GM21786 (cell line): ENCODE results near the gene SLC39A5.
A peak's percentile ranks its signal among the peaks of the same experiment; 100 is the strongest.
"Not testable (repeated sequence)": the region's sequence is repeated elsewhere in the genome, so short reads cannot be mapped to it uniquely, and the experiment has no call there.

Experiments used
- ATAC-seq: cut with Tn5 transposase; IDR thresholded peaks from one replicate; pipeline ENCODE4 v1.9.1; 2021; ENCODE audit not compliant: unreplicated experiment

The SLC39A5 gene

DNA sequence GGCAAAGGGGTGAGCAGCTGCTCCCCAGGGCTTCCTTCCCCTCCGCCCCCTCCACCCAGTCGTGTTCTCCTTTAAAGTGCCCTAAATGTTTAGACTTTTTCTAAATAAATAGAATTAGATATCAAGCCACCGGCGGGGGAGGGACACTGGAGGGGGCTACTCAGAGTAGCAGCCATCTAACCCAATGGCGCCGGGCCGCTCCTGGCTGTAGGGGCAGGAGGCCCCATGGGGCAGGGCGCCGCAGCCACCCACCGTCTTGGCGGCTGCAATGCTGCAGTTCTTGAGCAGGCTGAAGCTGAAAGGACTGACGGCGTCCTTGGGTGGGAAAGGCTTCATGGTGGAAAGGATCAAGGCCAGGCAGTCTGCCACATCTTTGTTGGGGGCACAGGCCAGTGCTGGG lies 13.1 kb downstream of the SLC39A5 start:
- no peak for ATAC-seq

DNA sequence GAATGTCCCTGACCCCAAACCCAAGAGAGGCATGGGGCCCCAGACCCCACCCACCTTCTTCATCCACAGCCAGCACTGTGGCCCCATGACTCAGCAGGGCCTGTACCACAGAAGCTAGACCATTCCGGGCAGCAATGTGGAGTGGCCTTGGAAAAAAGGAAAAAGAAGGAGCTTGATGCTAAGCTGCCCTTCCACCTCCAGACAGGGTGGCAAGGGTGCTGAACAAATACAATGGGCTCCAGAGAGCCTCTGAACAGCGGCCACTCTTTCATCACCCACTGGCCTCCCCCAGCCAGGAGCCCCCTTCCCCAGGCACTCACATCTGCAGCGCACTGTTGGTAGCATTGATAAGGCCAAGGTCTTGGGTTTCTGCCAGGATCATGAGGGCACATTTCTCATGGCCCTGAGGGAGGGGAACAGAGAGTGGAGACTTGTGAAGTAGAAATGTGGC lies 13.9 kb downstream of the SLC39A5 start:
- ATAC-seq = no peak

DNA sequence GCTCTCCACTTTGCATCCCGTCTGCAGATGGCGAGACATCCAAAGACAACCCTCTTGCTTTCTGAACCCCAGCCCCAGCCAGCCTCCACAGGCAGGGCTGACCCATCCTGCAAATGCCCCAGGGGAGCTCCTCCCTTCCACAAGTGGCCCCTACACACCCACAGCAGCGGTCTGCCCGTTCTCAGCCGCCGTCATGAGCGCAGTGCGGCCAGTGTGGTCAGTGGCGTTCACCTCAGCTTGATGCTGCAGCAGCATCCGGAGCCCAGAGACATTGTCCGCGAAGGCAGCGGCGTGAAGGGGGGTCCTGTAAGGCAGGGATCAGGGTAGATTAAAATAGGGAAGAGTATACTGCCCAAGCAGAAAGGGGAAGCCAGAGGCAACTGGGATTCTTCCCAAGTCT lies 14.6 kb downstream of the SLC39A5 start:
- ATAC-seq = no peak

DNA sequence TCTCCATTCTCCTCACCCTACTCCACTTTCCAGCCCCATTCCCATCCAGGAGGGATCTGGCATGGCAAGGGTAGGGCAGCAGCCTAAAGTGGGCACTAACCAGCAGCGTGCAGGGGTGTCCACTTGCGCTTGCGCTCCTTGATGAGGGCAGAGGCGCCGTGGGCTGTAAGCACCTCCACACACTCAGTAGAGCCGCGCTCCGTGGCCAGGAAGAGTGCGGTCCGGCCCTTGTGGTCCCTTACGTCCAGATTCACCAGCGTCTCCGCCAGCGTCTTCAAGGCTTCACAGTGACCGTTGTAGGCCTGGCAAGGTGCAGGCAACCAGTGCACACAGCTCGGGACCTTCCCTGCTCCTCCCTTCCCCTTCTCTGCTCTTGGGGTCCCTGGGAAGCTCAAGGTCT lies 18.1 kb downstream of the SLC39A5 start:
- ATAC-seq = no peak

DNA sequence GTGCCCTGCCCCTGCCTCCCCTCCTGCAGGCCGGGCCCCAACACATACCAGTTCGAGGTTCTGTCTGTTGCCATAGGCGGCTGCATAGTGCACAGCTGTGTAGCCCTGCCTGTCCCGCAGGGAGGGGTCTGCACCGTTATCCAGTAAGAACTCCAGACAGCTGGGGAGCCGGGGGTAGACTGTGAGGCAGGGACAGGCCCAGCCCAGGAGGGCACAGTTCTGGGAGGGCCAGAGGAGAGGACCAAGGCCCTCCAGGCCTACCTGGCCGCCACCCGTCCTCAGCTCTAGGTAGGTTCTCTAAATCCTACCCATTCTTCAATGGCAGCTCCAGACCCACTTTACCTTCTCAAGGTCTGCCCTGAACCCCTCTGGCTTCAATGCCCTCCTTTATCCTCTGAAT lies 18.9 kb downstream of the SLC39A5 start:
- ATAC-seq = no peak

DNA sequence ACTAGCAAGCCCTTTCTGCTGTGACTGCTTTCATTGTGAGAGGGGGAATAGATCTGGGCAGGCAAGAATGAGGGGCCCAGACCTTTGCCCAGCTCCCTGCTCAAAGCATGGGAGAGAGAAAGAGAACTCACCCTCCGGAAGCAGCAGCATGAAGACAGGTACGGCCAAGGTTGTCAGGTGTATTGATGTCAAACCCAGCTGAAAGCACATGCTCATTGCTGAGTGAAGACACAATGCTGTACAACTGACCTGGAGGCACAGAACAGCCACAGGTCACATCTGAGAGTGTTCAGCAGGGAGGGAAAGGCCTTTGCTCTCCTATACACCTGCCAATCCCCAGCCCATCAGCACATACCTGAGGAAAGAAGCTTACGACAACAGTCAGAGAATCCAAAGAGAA lies 22.8 kb downstream of the SLC39A5 start:
- no peak for ATAC-seq

DNA sequence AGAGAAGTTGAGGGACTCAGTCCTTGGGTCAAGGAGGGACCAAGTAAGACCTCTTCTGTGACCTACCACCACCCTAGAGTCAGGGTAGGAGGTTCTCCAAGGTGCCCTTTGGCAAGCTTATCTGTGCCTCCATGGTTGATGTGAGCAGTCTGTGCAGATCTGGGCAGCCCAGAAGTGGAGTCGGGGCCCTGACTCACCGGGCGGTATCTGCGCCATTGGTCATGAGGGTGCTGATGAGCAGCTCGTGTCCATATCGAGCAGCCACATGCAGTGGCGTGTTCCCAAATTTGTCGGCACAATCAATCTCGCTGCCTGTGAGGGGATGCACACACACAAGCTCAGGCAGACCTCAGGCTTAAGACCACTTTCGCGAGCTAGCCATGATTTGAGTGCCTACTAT lies 23.2 kb downstream of the SLC39A5 start:
- ATAC-seq = no peak

DNA sequence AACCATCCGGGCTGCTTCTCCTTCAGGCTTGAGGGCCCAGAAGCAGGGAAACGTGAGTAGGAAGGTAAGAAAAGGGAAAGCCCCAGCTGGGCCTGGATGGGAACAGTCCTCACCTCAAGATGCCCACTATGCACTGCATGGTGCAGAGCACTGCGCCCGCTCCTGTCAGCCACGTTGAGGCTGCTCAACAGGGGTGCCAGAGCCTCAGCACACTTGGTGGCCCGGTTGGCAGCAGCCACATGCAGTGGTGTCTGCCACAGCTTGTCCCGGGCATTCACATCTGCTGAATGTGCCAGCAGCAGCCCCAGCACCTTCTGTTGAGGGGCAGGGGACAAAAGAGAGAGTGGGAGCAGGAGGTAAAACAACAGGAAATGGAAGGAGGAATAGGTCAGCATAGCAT lies 25.8 kb downstream of the SLC39A5 start:
- ATAC-seq = no peak

DNA sequence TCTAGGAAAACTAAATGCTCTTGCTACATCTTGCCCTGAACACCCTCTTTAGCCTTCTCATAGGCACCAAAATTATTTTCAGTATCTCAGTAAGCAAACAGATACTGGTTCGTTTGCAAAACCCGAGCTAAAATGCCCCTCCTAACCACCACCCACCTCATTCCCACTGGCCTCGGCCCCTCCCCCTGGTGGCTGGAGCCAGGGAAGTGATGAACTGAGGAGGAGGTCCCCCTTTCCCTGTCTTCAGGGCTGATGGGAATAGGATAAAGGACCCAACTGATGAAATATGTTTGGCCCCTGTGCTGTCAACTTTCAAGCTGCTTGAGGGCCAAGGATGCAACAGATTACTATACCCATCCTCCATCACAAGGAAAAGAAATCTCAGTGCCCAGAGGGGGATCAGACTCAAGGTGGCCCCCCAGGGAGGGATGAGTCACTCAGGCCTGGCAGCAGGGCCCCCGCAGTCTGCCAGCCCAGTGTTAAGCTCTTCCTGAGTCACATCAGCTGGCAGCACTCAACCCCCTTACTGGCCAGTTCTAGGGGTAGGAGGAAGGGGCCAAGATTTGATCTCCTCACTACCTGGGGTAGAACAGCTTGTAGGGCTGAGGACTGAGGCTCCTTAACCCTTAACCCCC lies 26.6 kb downstream of the SLC39A5 start:
- ATAC-seq = no peak

DNA sequence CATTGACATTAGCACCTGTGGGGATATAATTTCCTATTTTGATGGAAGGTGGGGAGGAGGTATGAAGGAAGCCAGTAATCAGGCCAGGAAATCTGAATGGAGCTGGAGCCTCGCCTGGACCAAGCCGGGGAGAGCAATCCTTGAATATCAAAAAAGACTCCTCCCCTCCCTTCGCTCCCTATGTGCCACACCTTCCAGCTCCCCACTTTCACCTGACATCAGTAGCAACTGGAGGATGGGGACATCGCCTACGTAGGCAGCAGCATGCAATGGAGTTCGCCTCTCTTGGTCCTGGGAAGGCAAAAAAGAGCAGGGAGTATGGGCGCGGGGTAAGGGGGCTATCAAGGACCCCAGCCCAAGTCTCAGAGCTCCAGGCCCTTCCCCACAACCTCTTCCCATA lies 27.2 kb downstream of the SLC39A5 start:
- no peak for ATAC-seq

DNA sequence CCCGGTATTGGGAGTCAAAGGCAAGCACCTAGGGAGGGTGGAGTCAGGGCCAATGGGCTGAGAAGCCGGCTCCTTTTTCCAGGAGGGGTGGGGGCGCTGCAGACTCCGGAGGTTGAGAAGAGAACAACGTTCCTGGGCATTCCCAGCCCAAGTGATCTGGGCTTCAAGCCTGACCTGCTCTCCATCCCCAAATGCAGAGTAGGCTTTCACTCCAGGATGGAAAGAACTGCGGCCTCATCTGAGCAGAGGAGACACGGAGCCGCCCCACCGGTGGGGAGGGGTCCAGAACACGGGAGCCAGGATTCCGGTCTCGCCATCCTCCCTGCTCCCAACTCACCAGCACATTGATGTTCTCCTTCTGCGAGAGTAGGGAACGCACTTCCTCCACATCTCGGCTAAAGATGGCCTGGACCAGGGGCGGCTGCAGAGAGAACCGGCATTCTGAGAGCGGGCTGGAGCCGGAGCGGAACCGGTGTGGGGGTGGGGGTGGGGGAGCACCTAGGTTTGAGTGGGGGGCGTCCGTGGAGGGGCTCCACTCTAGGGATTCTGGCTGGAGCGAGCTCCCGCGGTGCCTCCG lies 27.7 kb downstream of the SLC39A5 start:
- peak; percentile 15 for ATAC-seq

DNA sequence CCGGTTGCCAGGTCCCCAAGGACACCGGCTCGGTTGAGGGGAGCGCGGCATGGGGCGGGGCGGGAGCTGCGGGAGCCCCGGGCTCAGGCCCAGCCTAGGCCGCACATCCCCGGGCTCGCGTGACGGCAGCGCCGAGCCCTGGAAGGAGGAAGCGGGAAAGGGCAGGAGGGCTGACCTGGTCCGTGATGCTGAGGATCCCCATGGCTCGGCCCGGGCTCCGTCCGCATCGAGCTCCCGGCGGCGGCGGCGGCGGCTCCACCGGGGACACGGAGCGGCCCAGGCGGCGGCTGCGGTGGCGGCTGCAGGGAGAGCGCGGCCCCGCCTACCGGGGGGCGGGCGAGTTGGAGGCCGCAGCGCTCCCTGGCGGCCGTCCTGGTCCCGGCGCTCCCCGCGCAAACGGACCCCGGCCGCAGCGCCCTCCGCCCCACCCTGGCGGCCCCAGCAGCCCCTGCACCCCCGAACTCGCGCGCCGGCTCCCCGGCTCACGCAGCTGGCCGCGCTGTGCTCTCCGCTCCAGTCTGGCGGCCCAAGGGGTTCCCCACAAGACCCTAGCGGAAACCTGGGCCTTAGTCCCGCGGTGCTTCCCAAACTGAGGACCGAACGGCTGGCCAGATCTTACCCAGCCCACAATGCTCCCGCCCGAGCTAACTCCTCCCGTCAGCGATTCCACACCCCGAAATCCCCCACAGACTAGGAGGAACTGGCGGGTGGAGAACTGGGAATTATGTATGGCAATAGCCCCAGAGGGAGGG lies 28.4 kb downstream of the SLC39A5 start, which contains the start of gene ANKRD52:
TSS of gene ANKRD52 (minus strand) at position 317 of the 752 bp plus-strand sequence. CDS start at position 202, 115 bp downstream.
- peak; percentile 88 for ATAC-seq

DNA sequence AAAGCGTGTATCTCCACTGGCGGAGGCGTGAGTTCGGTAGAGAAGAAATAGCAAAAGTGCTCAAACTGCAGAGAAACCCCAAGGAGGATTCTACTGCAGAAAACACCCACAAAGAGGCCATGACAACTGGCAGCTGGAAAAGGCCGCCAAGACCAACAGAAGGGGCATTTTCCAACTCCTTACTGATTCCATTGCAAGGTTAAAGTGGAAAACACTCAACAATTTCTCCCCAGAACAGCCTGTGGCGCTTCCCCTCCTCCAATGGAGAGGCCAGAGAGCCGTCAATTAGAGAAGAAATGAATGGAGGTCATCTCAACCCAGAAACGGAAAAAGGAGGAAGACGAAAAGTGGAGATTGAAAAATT lies 29.0 kb downstream of the SLC39A5 start:
- no peak for ATAC-seq

DNA sequence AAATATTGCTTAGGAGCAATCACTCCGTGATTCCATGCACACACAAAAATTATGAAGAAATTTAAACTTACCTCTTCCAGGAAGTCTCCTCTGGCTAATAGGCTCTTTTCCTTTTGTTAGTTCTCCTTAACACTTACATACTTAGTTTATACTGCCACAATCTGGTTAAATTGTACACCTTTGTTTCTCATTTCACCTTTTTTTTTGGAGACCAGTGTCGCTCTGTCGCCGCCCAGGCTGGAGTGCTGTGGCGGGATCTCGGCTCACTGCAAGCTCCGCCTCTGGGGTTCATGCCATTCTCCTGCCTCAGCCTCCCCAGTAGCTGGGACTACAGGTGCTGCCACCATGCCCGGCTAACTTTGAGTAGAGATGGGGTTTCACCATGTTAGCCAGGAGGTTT lies 30.5 kb downstream of the SLC39A5 start:
- ATAC-seq = no peak

DNA sequence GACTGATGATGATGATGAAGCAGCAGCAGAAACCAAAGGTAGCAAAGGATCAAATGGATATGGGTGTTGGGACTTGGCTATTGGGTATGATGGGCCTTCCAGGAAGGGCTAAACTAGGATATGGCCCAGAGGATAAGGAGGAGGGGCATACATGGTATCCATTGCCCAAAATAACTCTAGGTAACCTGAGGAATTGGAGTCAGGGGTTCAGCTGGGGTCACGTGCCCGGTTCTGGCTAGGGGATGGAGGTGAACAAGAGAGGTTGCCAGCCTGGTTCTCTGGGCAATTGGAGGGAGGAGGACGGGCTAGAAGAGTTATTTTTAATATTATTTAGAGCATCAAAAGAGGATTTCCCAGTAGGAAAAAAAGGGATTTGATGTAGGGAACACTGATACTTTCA lies 31.1 kb downstream of the SLC39A5 start:
- no peak for ATAC-seq

DNA sequence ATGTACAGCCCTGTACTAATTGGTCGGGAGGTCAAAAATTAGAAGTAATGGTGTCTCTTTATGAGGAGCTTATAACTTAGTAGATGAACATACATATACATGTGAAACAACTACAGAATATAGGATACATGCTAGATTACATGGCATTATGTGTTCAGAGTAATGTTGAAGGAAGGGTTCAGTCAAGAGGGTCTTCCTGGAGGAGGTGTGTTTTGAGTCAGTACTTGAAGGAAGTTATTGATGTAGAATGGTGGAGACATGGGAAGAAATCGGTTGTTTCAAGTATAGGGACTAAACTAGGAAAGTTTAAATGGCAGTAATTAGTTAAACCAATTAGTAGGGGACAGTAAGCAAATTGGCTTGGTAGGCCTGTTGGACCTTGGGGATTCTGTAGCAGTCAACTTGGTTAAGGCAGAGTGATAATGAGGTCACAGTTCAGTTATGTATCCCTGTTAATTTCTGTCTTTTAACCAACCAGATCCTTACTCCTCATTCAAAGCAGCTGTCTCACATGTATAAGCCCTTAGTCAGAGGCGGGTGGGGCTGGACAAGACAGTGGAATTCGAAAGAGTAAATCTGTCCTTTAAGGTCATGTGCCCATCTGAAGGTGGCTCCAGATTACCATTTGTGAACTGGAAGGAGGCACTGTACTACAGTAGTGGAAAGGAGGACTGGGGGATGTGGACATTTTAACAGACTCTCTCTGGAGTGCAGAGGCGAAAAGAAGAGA lies 31.8 kb downstream of the SLC39A5 start:
- no peak for ATAC-seq

DNA sequence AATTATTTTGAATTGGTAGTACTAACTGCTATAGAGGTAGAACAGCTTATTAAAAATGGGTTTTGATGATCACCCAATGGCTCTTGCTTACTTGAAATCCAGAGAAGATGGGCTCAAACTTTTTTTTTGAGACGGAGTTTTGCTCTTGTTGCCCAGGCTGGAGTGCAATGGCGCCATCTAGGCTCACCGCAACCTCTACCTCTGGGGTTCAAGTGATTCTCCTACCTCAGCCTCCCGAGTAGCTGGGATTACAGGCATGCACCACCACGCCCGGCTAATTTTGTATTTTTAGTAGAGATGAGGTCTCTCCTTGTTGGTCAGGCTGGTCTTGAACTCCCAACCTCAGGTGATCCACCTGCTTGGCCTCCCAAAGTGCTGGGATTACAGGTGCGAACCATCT lies 33.1 kb downstream of the SLC39A5 start:
- ATAC-seq = not testable (repeated sequence)

DNA sequence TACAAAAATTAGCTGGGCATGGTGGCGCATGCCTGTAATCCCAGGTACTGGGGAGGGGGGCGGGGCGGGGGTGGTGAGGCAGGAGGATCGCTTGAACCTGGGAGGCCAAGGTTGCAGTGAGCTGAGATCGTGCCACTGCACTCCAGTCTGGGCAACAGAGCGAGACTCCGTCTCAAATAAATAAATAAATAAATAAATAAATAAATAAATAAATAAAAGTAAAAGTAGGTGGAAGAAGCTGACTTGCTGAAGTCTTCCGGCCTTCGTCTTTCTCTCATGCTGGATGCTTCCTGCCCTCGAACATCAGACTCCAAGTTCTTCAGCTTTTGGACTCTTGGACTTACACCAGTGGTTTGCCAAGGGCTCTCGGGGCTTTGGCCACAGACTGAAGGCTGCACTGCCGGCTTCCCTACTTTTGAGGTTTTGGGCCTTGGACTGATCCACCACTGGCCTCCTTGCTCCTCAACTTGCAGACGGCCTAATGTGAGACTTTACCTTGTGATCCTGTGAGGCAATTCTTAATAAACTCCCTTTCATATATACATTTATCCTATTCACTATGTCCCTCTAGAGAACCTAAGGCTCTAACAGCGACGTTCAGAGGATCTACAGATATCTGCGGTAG lies 36.3 kb downstream of the SLC39A5 start:
- not testable (repeated sequence) for ATAC-seq

DNA sequence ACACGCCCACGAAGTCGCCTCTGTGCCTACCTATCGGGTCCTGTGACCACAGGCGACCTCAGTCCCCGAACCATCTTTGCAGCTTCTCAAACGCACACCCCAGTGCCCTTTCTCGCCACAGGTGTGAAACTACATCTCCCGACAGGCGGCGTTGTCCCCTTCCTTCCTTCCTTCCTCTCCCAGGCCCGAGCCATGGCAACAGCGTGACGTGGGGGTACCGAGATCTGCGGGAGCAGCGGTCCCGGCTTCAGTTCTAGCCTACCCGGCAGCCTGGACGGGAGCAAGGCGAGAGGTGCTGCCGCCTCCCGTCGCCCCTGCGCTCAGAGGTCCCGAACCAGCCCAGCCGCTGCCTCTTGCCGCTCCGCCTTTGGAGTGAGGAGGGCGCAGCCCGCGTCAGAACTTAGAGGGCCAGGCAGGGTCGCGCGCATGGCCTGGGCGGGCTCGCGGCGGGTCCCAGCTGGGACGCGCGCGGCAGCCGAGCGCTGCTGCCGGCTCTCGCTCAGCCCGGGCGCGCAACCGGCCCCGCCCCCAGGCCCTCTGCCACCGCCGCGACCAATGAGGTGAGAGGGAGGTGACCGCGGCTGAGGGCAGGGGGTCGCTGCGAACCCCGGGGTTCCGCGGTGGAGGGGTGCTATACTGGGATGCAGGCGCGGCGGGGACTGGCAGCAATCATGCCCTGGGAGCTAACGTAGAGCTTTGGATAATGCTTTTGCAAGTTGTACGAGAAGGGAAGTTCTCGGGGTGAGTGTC lies 37.0 kb downstream of the SLC39A5 start, which contains the start of gene COQ10A:
TSS of gene COQ10A (plus strand) at position 250 of the 750 bp plus-strand sequence. CDS start at position 427, 177 bp downstream.
- peak; percentile 78 for ATAC-seq

DNA sequence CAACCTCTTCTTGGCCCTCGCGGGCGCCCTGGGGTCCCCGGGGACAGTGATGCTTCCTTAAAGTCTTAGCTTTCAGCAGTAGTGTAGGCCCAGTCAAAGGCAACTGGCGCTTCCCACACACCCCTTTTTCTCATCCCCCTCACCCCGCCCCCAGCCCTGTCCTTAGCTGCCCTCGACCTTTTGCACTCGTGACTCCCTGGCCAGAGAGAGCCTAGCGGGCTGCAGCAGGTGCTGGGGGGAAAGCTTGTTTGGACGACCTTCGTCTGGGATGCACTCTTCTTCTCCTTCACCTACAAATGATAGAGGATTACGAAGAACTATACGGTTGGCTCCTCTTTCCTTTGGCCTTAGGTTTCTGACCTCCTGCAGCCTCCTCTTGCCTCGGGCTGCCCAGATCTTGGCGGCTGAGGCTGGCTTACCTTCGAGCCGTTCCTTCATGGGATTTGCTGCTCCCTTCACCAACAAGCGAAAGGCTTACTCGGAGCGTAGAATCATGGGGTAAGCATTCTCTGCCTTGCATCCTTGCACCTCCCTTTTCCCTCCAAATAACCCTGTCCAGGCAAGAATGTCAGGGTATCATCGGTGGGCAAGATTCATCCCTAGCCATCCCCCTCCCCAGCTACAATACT lies 37.7 kb downstream of the SLC39A5 start:
- peak; percentile 7 for ATAC-seq
